AG04450 (cell line): Measurements from ENCODE around the gene SAMD11. TPM values are rescaled to one million over a fixed set of nuclear protein-coding genes. Genes with fewer than 3 reads are reported as not detected.

ENCODE experiments used
- polyA plus RNA-seq: library from polyadenylated mRNA; depleted of rRNA; stranded (reverse); fragments of >200 nt; gene quantifications from 2 replicates; pipeline ENCODE4 v1.2.3, GENCODE V29; 2011; rRNA removed
- small RNA-seq: library from RNA; depleted of rRNA; stranded (forward); fragments of <200 nt; gene quantifications from one replicate; pipeline ENCODE3, GENCODE V24; 2012; ENCODE audit warnings: low read depth; ENCODE audit not compliant: insufficient read length

SAMD11 gene
- polyA plus RNA-seq, 1 experiment, result 1.6 TPM

Small RNA genes lying within 50 kb of the gene (small RNA-seq; reads per million reads assigned to genes)
- not detected for gene AL645608.4

Other genes with a start within 250 kb of the SAMD11 start
- gene OR4F16, start 237.3 kb upstream of the SAMD11 start, polyA plus RNA-seq, result not detected in 2 replicates
- gene NOC2L, start 35.3 kb downstream of the SAMD11 start, polyA plus RNA-seq, result 36.1 and 41.7 TPM in 2 replicates
- gene KLHL17, start 36.7 kb downstream of the SAMD11 start, polyA plus RNA-seq, result 5.5 and 9.7 TPM in 2 replicates
- gene PLEKHN1, start 42.6 kb downstream of the SAMD11 start, polyA plus RNA-seq, result 0.06 and 0.15 TPM in 2 replicates
- gene PERM1, start 58.2 kb downstream of the SAMD11 start, polyA plus RNA-seq, result not detected in 2 replicates
- gene HES4, start 76.2 kb downstream of the SAMD11 start, polyA plus RNA-seq, result 0.68 and 0.76 TPM in 2 replicates
- 22.4 and 36.0 TPM in 2 replicates for gene ISG15, start 89.6 kb downstream of the SAMD11 start, polyA plus RNA-seq
- 28.3 and 37.4 TPM in 2 replicates for gene AGRN, start 96.2 kb downstream of the SAMD11 start, polyA plus RNA-seq
- not detected in 2 replicates for gene RNF223, start 150.4 kb downstream of the SAMD11 start, polyA plus RNA-seq
- gene C1orf159, start 192.2 kb downstream of the SAMD11 start, polyA plus RNA-seq, result 2.3 and 3.2 TPM in 2 replicates
- gene TTLL10, start 250.0 kb downstream of the SAMD11 start, polyA plus RNA-seq, result not detected in 2 replicates